ENCODE results near the gene ZSCAN16.
"Not testable (repeated sequence)": the region's sequence is repeated elsewhere in the genome, so short reads cannot be mapped to it uniquely, and the experiment has no call there.

The ZSCAN16 gene

DNA sequence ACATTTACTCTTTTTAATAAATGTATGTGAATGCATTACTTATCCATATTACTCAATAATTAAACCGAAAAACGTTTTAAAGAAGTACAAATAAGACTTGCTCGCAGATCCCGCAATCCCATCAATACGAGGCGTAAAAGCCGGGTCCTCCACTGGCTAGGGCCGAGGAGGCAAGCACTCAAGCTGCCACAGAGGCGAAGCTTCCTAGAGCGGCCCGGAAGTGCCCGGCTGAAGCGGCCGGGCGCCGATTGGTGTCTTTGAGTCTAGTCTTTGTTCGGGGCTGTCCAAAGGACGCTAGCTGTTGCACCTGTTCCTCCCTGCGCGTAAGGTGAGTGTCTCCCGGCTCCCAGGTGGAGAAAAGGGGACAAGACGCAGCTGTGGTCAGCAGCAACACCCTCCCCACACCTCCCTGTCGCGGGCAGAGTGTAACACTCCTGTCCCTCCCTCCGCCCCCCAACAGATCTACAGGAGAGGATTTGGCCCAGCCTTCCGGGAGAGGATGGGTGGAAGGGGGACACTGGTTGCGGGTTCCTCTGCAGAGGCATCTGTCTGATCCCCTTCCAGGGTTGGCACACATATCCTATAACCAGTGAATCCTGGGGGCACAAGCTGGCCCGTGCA lies at the start of gene ZSCAN16:
Gene ZSCAN16, plus strand, starts transcription at position 260 of the 621 bp plus-strand sequence. CDS start 835 bp downstream, outside the sequence.
- DNase-seq (ENCODE audit: low spot score) = peak; percentile 74

DNA sequence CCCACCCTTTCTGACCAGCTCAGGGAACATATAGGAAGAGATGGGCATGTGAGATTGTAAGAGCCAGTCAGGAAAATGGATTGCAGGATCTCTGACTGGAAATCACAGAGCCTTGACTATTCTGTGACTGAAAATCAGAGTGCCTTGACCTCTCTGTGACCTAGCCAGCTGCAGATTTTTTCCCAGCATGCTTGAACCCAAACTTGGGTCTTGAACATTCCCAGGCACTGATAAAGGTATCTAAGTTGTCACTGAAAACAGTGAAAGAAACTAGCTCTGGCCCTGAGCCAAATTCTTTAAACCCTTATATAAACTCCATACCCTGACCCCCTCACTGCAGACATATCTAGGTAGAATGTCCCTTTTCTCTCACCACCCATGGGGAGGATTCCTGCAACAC lies 46.4 kb upstream of the ZSCAN16 start:
- no peak for DNase-seq (ENCODE audit: low spot score)

DNA sequence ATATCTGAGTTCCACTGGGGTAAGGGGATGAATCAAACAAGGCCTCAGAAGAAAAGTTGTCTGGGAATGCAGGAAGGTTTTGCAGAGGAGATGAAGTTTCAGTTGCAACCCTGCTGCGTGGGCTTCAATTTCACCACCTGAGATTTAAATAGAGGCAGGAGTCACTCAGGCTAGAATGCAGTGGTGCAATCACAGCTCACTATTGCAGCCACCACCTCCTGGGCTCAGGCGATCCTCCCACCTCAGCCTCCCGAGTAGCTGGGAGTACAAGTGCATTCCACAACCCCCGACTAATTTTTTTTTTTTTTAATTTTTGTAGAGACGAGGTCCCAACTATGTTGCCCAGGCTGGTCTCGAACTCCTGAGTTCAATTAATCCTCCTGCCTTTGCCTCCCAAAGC lies 45.6 kb upstream of the ZSCAN16 start:
- no peak for DNase-seq (ENCODE audit: low spot score)

DNA sequence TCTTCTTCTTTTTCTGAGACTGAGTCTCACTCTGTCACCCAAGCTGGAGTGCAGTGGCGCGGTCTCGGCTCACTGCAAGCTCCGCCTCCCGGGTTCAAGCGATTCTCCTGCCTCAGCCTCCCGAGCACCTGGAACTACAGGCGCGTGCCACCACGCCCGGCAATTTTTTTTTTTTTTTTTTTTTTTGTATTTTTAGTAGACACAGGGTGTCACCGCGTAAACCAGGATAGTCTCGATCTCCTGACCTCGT lies 44.1 kb upstream of the ZSCAN16 start, which contains the start of gene ZNF165:
Gene ZNF165, plus strand, starts transcription at position 188 of the 250 bp plus-strand sequence. CDS start 4,913 bp downstream, outside the sequence.
- DNase-seq (ENCODE audit: low spot score) = not testable (repeated sequence)

- peak; percentile 82 for DNase-seq (ENCODE audit: low spot score)
Observed at GRCh38 chr6:28080631-28081485, 43.6 kb upstream of the ZSCAN16 start.

GRCh38 chr6:28081486-28081751 lies 43.0 kb upstream of the ZSCAN16 start:
- DNase-seq (ENCODE audit: low spot score) = peak; percentile 20

GRCh38 chr6:28082939-28083338 lies 41.5 kb upstream of the ZSCAN16 start:
- DNase-seq (ENCODE audit: low spot score) = no peak

GRCh38 chr6:28089054-28089453 lies 35.4 kb upstream of the ZSCAN16 start:
- DNase-seq (ENCODE audit: low spot score) = no peak

DNA sequence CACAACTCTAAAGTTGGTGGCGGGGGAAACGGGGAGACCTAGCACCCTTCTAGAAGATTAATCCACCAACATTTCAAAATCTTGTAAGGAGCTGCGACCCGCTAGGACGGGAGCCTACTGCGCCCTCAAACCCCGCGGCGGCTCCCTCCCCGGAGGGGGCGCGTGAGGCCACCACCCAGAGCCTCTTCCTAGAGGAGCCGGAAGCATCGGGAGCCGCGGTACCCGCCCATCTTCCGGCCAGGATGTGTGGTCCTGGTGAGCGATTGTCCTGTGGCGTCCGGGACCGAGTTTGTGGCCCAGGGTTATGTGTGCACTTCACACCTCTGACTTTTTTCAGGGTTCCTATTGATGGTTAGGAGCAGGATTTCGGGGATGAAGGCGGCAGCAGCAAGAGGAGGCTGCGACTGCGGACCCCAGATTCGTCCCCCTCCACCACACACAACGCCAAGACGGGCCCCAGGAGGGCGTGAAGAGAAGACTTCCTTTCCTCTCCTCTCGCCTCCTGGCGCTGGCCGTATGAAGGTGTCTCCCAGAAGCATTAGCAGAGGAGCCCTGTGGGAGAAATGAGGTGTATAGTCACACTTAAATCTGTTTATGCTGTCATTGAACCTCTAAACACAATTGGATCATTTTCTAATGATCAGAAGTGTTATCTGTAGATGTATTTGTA lies 33.4 kb upstream of the ZSCAN16 start:
- DNase-seq (ENCODE audit: low spot score) = no peak

DNA sequence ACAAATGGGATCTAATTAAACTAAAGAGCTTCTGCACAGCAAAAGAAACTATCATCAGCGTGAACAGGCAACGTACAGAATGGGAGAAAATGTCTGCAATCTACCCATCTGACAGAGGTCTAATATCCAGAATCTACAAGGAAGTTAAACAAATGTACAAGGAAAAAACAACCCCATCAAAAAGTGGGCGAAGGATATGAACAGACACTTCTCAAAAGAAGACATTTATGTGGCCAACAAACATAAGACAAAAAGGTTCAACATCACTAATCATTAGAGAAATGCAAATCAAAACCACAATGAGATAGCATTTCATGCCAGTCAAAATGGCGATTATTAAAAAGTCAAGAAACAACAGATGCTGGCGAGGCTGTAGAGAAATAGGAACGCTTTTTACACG lies 22.2 kb upstream of the ZSCAN16 start:
- not testable (repeated sequence) for DNase-seq (ENCODE audit: low spot score)

DNA sequence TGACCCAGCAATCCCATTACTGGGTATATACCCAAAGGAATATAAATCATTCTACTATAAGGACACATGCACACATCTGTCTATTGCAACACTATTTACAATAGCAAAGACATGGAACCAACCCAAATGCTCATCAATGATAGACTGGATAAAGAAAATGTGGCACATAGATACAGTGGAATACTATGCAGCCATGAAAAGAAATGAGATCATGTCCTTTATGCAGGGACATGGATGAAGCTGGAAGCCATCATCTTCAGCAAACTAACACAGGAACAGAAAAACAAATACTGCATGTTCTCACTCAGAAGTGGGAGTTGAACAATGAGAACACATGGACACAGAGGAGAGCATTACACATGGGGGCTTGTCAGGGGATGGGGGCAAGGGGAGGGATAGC lies 21.7 kb upstream of the ZSCAN16 start:
- not testable (repeated sequence) for DNase-seq (ENCODE audit: low spot score)

- peak; percentile 84 for DNase-seq (ENCODE audit: low spot score)
Observed at GRCh38 chr6:28104392-28105244, 19.8 kb upstream of the ZSCAN16 start.

DNA sequence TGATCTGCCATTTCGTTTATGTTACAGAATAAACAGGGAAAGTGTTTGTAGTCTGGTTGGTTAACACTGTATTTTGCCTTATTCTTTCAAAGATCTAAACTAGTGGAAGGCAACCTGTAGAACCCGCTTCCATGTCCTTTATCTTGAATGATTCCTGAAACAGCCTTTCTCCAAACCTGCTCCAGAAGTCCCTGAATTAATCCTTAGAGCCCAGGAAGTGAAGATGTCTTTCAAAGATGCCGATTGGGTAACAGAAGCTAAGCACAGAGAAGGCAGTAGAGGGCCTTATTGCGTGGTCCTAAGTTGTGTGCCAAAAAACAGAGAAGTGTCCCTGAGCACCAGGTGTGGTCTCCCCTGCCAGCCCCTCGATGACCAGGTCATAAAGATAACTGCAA lies 19.2 kb upstream of the ZSCAN16 start:
- DNase-seq (ENCODE audit: low spot score) = no peak

GRCh38 chr6:28107506-28107905 lies 16.9 kb upstream of the ZSCAN16 start:
- no peak for DNase-seq (ENCODE audit: low spot score)

DNA sequence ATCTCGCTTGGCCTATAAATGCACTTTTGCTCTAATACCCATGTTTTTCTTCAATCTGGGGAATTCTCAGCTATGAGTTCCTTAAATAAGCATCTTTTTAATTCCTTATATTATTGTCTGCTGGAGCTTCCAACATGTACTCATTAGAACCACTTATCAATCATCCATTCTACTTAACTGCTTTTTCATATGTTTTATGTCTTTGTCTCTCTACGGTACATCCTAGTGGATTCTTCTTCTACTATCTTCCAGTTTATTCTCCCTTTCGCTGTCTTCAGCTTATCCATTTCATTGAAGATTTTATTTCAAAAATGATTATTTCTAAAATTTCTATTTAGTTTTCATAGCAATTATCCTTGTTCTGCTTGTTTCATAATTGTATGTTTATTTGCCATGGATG lies 12.4 kb upstream of the ZSCAN16 start:
- DNase-seq (ENCODE audit: low spot score) = no peak

GRCh38 chr6:28115799-28116198 lies 8.6 kb upstream of the ZSCAN16 start:
- DNase-seq (ENCODE audit: low spot score) = no peak

GRCh38 chr6:28117386-28118050 lies 6.9 kb upstream of the ZSCAN16 start:
- no peak for DNase-seq (ENCODE audit: low spot score)

GRCh38 chr6:28118217-28118616 lies 6.2 kb upstream of the ZSCAN16 start:
- DNase-seq (ENCODE audit: low spot score) = no peak

- no peak for DNase-seq (ENCODE audit: low spot score)
Observed at GRCh38 chr6:28121876-28122275, 2.5 kb upstream of the ZSCAN16 start.

DNA sequence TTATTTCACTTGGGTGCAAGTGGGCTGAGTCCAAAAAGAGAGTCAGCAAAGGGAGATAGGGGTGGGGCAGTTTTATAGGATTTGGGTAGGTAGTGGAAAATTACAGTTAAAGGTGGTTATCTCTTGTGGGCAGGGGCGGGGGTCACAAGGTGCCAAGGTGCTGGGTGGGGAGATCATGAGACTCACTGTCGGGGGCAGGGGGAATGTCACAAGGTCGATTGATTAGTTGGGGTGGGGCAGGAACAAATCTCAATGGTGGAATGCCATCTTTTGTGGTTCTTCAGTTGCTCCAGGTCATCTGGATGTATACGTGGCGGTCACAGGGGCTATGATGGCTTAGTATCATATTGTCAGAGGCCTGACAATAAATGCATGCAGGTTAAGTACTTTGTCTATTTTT lies 2.1 kb upstream of the ZSCAN16 start:
- DNase-seq (ENCODE audit: low spot score) = not testable (repeated sequence)

DNA sequence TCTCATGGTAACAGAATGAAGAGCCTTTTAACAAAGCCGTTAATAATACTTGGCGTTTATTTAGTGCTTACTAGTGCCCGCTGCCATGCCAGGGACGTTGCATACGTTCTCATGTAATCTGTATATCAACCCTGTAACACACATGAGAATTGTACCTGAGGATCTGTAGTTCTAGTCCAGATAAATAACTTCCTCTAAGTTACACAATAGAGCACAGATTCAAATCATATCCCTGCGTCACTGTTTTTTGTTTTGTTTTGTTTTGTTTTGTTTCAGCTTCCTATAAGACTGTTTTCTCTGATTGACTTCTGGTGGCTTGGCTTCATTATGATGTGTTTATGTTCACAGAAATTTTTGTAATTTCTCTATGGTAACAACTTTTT lies 553 bp downstream of the ZSCAN16 start:
- DNase-seq (ENCODE audit: low spot score) = no peak

DNA sequence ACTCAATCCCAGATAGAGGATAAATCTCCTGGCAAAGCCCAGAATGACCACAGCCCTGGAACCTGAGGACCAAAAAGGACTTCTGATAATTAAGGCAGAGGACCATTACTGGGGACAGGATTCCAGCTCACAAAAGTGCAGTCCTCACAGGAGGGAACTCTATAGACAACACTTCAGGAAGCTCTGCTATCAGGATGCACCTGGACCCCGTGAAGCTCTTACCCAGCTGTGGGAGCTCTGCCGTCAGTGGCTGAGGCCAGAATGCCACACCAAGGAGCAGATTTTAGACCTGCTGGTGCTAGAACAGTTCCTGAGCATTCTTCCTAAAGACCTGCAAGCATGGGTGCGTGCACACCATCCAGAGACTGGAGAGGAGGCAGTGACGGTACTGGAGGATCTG lies 992 bp downstream of the ZSCAN16 start:
- no peak for DNase-seq (ENCODE audit: low spot score)

Measured in CD4-positive, alpha-beta T cell treated with Interleukin-6 at 100 ng/mL for 8 hours (primary cell).